HCEC 1CT (cell line): ENCODE data around the gene RIMBP2.

Experiments used
- DNase-seq: peaks from one replicate; pipeline ENCODE4 v3.0.0-alpha.2; 2017

The RIMBP2 gene

GRCh38 chr12:130621696-130622298 lies 94.3 kb downstream of the RIMBP2 start:
- DNase-seq: no peak

DNA sequence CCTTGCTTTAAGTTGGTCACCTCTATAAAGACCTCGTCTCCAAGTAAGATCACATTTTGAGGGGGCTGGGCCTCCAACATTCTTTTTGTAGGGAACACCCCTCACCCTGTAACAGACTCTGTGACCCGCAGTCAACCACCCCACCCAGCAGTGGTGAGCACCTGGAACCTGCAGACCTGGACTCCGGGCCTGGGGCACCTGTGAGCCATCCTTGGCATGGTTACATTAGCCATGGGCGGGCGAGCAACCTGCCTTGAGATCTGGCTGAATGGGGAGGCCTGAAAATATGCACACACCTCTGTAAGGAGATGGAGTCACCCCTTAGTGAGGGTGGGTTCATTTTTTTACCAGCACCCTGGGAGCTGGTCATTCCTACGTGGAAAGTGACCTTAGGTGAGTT lies 95.3 kb downstream of the RIMBP2 start:
- no peak for DNase-seq

- DNase-seq: no peak
Measured at GRCh38 chr12:130620281-130620680, 95.8 kb downstream of the RIMBP2 start.

DNA sequence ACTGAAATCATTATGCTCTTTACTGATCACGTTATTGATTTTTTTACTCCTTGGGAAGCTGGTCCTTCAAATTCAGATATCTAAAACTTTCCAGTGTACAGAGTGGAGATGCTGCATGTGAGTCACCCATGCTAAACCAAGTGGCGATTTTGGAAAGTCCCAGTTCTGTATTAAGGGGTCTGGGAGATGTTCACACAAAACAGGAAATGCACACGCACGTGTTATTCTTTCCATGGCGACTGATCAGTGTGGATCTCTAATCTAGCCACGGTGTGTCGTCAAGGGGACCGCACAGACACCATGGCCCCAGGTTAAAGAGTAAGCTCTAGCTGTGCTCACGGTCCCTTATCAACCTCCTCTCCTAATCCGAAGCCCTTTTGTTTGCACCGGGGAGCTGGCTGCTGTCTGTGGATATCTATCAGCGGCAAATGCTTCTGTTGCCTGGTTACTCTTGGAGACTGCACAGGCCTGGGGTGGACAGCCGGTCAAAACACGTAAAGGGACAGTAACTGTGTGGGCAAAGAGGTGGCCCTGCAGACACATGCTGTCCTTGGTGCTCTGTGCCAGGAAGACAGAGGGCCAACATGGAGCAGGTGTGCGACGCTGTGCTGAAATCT lies 96.6 kb downstream of the RIMBP2 start:
- DNase-seq: no peak

GRCh38 chr12:130617219-130617618 lies 98.9 kb downstream of the RIMBP2 start:
- no peak for DNase-seq

GRCh38 chr12:130615861-130616345 lies 100.2 kb downstream of the RIMBP2 start:
- no peak for DNase-seq

DNA sequence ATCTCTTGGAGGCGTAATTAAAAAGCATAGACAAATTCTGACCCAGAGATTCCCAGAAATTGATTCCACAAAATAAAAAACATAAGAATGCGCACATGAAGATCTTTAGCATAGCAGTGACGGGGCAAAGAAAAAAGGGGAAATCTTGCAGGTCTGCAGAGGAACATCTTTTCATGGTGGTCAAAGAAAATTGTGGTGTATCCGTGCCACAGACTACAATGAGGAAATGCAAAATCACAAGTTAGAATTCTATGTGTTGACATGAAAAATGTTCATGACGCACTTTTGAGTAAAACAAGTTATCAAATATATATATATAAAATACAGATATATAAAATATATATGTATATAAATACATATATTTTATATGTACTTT lies 101.6 kb downstream of the RIMBP2 start:
- no peak for DNase-seq

DNA sequence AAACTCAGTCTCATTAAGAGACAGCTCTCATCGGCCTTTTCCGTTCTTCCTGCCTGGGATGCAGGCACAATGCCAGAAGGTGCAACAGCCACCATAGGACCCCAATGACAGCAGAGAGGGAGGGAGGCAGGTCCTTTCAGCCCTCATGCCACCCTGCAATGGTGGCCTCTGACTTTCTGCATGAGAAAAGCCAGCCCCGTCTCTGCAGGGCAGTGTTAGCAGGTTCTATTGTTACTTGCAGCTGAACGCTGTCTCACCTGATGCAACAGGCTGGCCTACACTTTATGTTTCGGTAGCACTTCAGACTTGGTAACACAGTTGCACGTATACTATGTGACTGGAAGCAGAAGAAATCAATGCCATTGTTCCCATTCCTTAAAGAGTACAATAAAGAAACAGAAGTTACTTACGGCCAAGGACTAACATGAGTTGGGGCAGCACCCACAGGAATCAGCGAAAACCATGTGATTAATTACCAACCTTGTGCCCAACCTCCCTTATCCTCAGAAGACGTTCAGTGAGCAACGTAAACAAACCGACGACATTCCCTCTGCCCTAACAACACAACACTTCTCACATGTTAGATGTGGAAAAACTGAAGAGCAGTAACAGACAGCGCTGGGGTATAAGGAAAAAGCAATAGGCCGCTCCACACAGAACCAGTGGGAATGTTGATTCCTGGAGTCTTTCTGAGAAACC lies 102.1 kb downstream of the RIMBP2 start:
- no peak for DNase-seq

DNA sequence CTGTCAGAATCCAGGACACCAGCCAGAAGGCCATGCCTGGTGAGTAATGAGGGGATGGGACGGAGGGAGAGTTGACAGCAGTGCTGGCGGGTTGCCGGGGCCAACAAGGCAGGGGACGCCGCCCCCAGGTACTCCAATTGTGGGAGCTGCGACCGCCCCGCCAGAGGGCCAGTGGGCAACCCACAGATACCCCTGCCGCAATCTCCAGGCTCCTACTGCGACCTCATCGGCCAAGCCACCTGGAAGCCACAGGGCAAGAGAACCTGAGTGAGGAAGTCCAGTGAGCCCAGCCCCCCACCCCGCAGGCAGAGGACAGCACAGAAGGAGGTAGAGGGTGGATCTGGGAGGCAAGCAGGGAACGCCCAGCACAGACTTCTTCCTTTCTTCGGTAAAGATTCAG lies 103.0 kb downstream of the RIMBP2 start:
- no peak for DNase-seq

- DNase-seq: no peak
Measured at GRCh38 chr12:130611026-130611905, 104.8 kb downstream of the RIMBP2 start.

DNA sequence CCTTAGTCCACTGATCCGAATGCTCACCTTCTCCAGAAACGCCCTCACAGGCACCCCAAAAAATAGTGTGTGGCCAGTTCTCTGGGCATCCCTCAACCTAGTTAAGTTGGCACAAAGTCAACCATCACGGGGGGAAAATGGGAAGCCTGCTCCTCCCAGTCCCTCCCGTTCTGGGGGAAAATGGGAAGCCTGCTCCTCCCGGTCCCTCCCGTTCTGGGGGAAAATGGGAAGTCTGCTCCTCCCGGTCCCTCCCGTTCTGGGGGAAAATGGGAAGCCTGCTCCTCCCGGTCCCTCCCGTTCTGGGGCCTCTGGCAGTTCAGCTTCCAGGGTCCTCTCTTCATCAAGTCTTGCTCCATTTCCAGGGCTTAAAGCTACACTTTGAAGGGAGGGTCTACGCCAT lies 106.1 kb downstream of the RIMBP2 start:
- no peak for DNase-seq

GRCh38 chr12:130608831-130609230 lies 107.3 kb downstream of the RIMBP2 start:
- no peak for DNase-seq

DNA sequence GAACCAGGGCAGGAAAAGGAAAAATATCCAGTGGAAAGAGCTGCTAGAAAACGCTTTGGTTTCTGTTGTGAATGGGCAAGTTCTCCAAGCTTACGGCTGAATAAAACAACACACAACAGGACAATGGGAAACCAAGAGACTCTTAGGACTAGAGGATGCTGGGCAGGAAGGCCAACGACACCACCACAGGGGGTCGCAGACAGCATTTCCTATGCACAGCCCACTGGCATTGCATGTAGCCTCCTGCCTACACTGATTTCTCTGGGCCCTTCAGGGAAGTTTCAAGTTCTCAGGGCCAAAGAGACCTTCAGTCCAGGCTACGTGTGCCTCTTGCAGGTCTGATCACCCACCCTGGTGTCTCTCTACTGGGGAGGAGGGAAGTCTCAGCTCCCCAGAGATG lies 108.0 kb downstream of the RIMBP2 start:
- DNase-seq: no peak

DNA sequence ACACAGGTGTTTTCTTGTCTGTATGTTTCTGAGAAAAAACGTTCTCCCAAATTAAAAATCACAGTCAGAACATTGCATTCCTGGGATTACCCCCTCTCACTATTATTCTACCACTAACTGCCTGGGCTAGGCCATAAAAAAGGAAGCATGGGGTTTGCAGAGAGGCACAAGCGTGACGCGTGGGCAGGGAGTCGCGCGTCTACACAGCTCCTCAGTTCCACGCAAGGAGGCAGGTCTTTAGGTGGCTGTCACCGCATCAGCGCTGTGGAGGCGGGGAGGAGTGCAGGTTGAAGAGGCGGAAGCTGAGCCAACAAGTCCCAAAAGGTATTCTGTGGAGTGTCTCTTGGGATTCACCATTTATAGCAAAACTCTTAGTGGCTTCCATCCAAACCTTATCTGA lies 109.9 kb downstream of the RIMBP2 start:
- no peak for DNase-seq

- DNase-seq: no peak
Measured at GRCh38 chr12:130603396-130603965, 112.6 kb downstream of the RIMBP2 start.

DNA sequence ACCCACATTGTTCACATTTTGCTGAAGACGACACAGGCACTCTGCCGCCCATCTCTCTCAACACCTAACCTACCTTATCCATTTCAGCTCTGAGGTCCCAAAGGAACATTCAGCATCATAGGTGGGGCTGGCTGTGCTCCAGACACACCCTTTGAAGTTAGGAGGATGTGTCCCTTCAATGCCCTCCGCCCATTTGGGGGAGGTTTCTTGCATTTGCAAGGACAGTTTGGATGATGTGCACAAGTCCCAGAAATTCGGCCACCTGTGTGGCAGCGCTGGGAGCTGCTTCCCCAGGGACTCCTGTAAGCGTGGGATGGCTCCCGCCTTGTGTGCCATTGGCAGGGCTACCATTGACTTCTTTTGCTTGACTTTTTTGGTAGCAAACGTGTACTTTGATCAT lies 113.8 kb downstream of the RIMBP2 start:
- no peak for DNase-seq

DNA sequence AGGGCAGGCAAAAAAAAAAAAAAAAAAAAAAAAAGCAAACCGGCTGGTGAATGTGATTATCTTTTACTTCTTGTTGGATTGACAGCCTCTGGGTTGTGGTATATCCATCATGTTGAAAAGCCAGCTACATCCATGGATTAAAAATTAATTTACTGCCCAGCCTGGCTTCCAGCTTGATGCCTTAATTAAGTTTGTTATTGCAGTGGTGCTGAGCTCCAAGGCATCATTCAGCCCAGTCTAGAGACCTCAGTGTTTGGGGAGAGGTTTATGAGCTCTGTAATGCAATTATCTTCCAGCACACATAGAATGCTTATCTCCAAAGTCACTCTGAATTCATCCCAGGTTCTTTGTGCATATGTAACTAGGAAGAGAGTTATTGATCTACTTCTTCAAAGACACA lies 114.8 kb downstream of the RIMBP2 start:
- DNase-seq: no peak

DNA sequence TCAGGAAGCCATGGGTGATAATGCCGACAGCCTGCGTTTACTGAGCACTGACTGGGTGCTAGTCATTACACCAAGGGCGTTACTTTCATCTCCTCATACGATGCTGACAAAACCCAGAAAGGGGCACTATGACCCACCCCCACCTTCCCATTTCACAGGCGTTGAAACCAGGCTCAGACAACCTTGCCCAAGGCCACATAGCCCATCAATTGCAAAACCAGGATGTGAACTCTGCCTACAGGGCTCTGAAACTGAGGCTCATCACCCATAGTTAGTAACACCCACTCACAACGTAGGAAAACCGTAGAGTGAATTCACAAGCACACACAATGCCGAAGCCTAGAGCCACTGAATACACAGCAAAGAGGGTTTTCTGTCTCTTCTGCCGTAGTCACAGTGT lies 119.9 kb downstream of the RIMBP2 start:
- DNase-seq: no peak

DNA sequence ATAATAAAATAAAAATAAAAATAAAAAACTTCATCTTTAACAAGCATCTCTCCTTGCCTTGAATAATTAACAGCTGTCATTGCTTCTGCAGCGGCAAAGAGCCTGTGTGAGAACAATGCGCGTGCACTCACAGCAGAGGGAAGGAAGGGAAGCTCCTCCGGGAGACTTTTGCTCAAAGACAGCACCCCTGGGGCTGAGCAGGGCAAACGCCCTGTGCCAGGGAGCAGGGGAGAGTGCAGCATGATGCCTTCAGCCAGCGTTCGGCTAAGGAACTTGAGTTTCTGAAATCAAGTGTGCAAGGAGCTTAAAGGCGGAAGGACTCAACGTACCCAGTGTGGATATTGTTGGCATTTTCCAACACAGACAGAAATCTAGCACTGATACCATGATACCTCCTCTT lies 120.5 kb downstream of the RIMBP2 start:
- DNase-seq: no peak

DNA sequence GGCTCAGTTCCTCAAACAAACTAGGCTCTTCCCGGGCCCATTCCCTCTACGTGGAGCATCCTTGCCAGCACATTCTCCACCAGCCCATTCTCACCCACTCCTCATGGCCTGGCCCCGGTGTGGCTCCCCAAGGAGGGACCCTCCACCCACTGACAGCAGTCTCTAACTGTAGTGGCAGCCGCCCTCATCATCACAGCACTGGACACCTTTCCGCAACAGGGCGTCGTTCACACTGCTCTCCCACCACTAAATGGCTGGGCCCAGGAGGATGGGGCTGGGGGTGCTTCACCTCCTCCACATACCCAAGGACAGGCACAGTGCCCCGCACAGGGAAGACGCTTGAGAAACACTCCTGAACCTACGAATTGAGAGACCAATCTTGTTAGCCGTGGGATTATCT lies 123.0 kb downstream of the RIMBP2 start:
- no peak for DNase-seq

GRCh38 chr12:130592641-130593040 lies 123.5 kb downstream of the RIMBP2 start:
- no peak for DNase-seq

- no peak for DNase-seq
Measured at GRCh38 chr12:130591736-130592135, 124.4 kb downstream of the RIMBP2 start.

GRCh38 chr12:130590685-130591084 lies 125.4 kb downstream of the RIMBP2 start:
- no peak for DNase-seq
